Measurements from ENCODE around the gene PANX2. TPM values are rescaled to one million over a fixed set of nuclear protein-coding genes. Genes with fewer than 3 reads are reported as not detected.
"Not testable (repeated sequence)": the region's sequence is repeated elsewhere in the genome, so short reads cannot be mapped to it uniquely, and the experiment has no call there.

PANX2 gene
- total RNA-seq, result 1.4 and 1.6 TPM in 2 replicates

- peaks cover 6% of the 10 kb centered on the region for H3K4me1 Mint-ChIP-seq
- H3K4me3 Mint-ChIP-seq, result peak within 1 kb of the TSS; percentile 79
- H3K9me3 Mint-ChIP-seq, result no peaks in the 10 kb centered on the region
- H3K27ac Mint-ChIP-seq, result peak within 1 kb of the TSS; percentile 73
- intact Hi-C loops (cut with micrococcal nuclease), result no loop called here
- no peaks in the 10 kb centered on the region for H3K36me3 Mint-ChIP-seq (ENCODE audit: low read depth)
- H3K27me3 Mint-ChIP-seq, result peaks cover 36% of the 10 kb centered on the region
- DNase-seq, result no peak
These were observed at the start of gene PANX2 for GRCh38 chr22:50170453-50171318. Gene PANX2 (plus strand): TSS chr22:50170731. CDS start chr22:50170731, 0 bp downstream.

- H3K27ac Mint-ChIP-seq, result no peak overlapping the region
- intact Hi-C loops (cut with micrococcal nuclease), result no loop called here
- DNase-seq, result no peak
- H3K27me3 Mint-ChIP-seq, result peaks cover 23% of the 10 kb centered on the region
- no peaks in the 10 kb centered on the region for H3K36me3 Mint-ChIP-seq (ENCODE audit: low read depth)
- no peaks in the 10 kb centered on the region for H3K4me1 Mint-ChIP-seq
- peaks cover 4% of the 10 kb centered on the region for H3K9me3 Mint-ChIP-seq
- no peak overlapping the region for H3K4me3 Mint-ChIP-seq
These were observed 49.3 kb upstream of the PANX2 start for GRCh38 chr22:50121202-50121740.

GRCh38 chr22:50123119-50123518 is 47.4 kb upstream of the PANX2 start:
- Mint-ChIP-seq H3K4me1 (no peaks in the 10 kb centered on the region), H3K4me3 (no peak overlapping the region), H3K9me3 (peaks cover 4% of the 10 kb centered on the region), H3K27me3 (peaks cover 23% of the 10 kb centered on the region), H3K27ac (no peak overlapping the region), H3K36me3 (ENCODE audit: low read depth) (no peaks in the 10 kb centered on the region)
- DNase-seq, result no peak
- intact Hi-C loops (cut with micrococcal nuclease), result no loop called here

DNA sequence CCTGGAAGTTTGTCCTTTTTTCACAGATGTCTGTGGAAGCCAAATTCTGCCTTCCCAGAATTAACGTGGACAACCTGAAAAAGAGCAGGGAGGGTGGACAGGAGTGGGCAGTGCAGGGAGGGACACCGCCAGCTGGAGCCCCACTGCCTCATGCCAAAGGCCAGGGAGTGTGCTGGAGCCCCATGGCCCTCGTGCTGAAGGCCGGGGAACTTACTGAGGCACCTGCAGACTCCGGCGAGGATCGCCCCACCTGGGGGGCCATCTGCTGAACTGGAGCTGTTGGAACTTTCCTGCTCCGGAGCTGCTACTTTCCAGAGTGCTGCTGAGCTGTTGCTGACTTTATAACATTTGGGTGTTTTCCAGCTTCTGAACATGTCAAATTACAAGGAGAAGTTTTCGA is 45.5 kb upstream of the PANX2 start:
- no peak for DNase-seq
- Mint-ChIP-seq H3K27me3 (peaks cover 23% of the 10 kb centered on the region), H3K4me1 (no peaks in the 10 kb centered on the region), H3K9me3 (peaks cover 4% of the 10 kb centered on the region), H3K27ac (no peak overlapping the region), H3K36me3 (ENCODE audit: low read depth) (no peaks in the 10 kb centered on the region), H3K4me3 (no peak overlapping the region)
- intact Hi-C loops (cut with micrococcal nuclease), result no loop called here

- no peaks in the 10 kb centered on the region for H3K4me1 Mint-ChIP-seq
- no peak overlapping the region for H3K4me3 Mint-ChIP-seq
- peaks cover 20% of the 10 kb centered on the region for H3K27me3 Mint-ChIP-seq
- DNase-seq, result no peak
- no peak overlapping the region for H3K27ac Mint-ChIP-seq
- intact Hi-C loops (cut with micrococcal nuclease), result no loop called here
- no peaks in the 10 kb centered on the region for H3K9me3 Mint-ChIP-seq
- no peaks in the 10 kb centered on the region for H3K36me3 Mint-ChIP-seq (ENCODE audit: low read depth)
These were observed 41.3 kb upstream of the PANX2 start for GRCh38 chr22:50129121-50129736.

DNA sequence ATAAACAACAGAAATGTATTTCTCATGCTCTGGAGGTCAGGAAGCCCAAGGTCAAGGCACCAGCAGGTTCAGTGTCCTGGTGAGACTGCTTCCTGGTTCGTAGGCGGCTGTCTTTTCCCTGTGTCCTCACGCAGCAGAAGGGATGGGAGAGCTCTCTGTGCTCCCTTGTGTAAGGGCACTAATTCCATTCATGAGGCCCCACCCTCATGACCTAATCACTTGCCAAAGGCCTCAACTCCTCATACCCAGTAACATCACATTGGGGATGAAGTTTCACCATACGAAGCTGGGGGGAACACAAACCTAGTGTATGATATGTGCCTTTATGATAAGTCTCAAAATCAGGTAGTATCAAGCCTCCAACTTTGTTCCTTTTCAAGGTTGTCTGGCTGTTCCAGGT is 38.6 kb upstream of the PANX2 start:
- Mint-ChIP-seq H3K4me1 (no peaks in the 10 kb centered on the region), H3K27me3 (peaks cover 23% of the 10 kb centered on the region), H3K9me3 (no peaks in the 10 kb centered on the region), H3K27ac (no peak overlapping the region), H3K36me3 (ENCODE audit: low read depth) (no peaks in the 10 kb centered on the region), H3K4me3 (no peak overlapping the region)
- DNase-seq, result no peak
- intact Hi-C loops (cut with micrococcal nuclease), result no loop called here

GRCh38 chr22:50134481-50134880 is 36.0 kb upstream of the PANX2 start:
- no peak overlapping the region for H3K27ac Mint-ChIP-seq
- H3K36me3 Mint-ChIP-seq (ENCODE audit: low read depth), result no peaks in the 10 kb centered on the region
- no peak for DNase-seq
- H3K4me1 Mint-ChIP-seq, result peaks cover 2% of the 10 kb centered on the region
- intact Hi-C loops (cut with micrococcal nuclease), result no loop called here
- no peak overlapping the region for H3K4me3 Mint-ChIP-seq
- H3K27me3 Mint-ChIP-seq, result peaks cover 34% of the 10 kb centered on the region
- no peaks in the 10 kb centered on the region for H3K9me3 Mint-ChIP-seq

DNA sequence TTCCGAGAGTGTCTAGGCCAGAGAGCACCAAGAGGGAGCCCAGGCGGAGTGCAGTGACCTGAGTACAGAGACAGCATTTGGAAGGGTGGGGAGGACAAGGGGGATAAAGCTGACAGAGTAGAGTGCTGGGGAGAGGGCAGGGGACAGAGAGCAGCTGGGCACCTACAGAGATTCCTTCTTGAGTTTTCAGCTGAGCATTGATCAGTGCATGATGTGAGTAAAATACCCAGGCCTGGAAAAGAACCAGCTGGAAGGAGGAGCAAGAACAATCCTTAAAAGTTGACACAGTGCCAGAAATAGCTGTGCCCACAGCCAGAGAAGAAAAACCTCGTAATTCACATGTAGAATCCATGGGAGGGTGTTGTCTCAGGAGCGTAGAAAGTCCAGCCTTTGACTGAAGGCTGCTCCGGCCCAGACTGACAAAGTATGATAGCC is 33.9 kb upstream of the PANX2 start:
- DNase-seq, result no peak
- Mint-ChIP-seq H3K4me3 (no peak overlapping the region), H3K4me1 (peaks cover 3% of the 10 kb centered on the region), H3K27ac (no peak overlapping the region), H3K27me3 (peaks cover 32% of the 10 kb centered on the region), H3K36me3 (ENCODE audit: low read depth) (no peaks in the 10 kb centered on the region), H3K9me3 (no peaks in the 10 kb centered on the region)
- intact Hi-C loops (cut with micrococcal nuclease), result no loop called here

GRCh38 chr22:50137277-50137676 is 33.3 kb upstream of the PANX2 start:
- intact Hi-C loops (cut with micrococcal nuclease), result not testable (repeated sequence)

DNA sequence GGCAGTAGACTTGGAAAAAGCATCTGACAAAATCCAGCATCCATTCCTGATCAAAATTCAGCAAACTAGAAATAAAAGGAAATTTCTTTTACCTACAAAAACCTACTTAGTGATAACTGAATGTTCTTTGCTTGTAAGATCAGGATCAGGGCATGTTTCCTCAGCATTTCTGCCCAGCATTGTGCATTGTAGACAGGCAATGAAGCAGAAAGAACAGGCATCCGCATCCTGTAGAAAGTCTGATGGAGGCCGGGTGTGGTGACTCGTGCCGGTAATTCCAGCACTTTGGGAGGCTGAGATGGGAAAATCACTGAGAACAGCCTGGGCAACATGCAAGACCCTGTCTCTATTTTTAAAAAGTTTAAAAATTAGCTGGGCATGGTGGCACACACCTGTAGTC is 32.5 kb upstream of the PANX2 start:
- intact Hi-C loops (cut with micrococcal nuclease), result no loop called here
- H3K27ac Mint-ChIP-seq, result no peak overlapping the region
- no peak for DNase-seq
- H3K4me3 Mint-ChIP-seq, result no peak overlapping the region
- peaks cover 3% of the 10 kb centered on the region for H3K4me1 Mint-ChIP-seq
- peaks cover 36% of the 10 kb centered on the region for H3K27me3 Mint-ChIP-seq
- H3K36me3 Mint-ChIP-seq (ENCODE audit: low read depth), result no peaks in the 10 kb centered on the region
- H3K9me3 Mint-ChIP-seq, result no peaks in the 10 kb centered on the region

More at GRCh38 chr22:50137277-50137676, 33.3 kb upstream of the PANX2 start:
- DNase-seq; H3K9me3 Mint-ChIP-seq; H3K36me3 Mint-ChIP-seq (ENCODE audit: low read depth); H3K4me1 Mint-ChIP-seq; H3K4me3 Mint-ChIP-seq; H3K27ac Mint-ChIP-seq: not testable (repeated sequence)
- peaks cover 33% of the 10 kb centered on the region for H3K27me3 Mint-ChIP-seq

GRCh38 chr22:50138988-50139387 is 31.5 kb upstream of the PANX2 start:
- Mint-ChIP-seq H3K9me3 (no peaks in the 10 kb centered on the region), H3K4me1 (peaks cover 3% of the 10 kb centered on the region), H3K36me3 (ENCODE audit: low read depth) (no peaks in the 10 kb centered on the region), H3K27ac (no peak overlapping the region), H3K27me3 (peaks cover 38% of the 10 kb centered on the region), H3K4me3 (no peak overlapping the region)
- no peak for DNase-seq
- intact Hi-C loops (cut with micrococcal nuclease), result no loop called here

DNA sequence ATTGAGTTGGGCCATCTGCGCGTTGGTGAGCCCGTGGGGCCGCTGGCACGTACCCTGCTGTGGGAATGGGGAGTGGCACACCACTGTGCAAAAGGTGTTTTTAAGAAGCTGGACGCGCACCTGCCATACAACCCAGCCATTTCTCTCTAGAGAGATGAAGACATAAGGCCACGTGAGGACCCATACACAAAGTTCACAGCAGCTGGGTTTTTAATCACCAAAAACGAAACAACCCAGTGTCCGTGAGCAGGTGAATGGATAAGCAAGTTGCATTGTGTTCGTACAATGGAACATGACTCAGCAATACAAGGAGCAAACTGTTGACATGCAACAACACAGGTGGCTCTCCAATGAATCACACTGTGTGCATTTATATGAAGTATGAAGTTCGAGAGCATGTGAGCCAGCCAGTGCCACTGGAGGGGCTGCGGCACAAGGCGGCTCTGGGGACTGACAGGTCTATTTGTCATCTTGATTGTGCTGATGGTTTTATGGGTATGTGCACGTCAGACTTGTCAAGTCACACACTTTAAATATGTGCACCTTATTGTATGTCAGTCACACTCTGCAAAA is 30.6 kb upstream of the PANX2 start:
- H3K4me3 Mint-ChIP-seq, result no peak overlapping the region
- peaks cover 34% of the 10 kb centered on the region for H3K27me3 Mint-ChIP-seq
- DNase-seq, result no peak
- no peaks in the 10 kb centered on the region for H3K9me3 Mint-ChIP-seq
- H3K27ac Mint-ChIP-seq, result no peak overlapping the region
- intact Hi-C loops (cut with micrococcal nuclease), result no loop called here
- H3K4me1 Mint-ChIP-seq, result peaks cover 3% of the 10 kb centered on the region
- H3K36me3 Mint-ChIP-seq (ENCODE audit: low read depth), result no peaks in the 10 kb centered on the region

DNA sequence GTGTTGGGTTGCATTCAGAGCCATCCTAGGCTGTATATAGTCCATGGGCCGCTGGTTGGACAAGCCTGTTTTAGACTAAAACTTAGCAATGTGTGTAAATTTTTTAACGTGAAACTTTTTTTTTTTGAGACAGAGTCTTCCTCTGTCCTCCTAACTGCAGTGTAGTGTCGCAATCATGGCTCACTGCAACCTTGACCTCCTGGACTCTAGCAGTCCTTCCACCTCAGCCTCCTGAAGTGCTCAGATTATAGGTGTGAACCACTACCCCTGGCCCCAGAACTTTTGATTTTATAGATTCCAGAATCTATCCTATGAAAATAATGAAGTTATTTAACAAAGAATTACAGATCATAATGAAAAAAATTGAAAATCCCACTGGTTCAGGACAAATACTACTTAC is 29.9 kb upstream of the PANX2 start:
- H3K4me3 Mint-ChIP-seq, result no peak overlapping the region
- H3K27me3 Mint-ChIP-seq, result peaks cover 34% of the 10 kb centered on the region
- no peaks in the 10 kb centered on the region for H3K36me3 Mint-ChIP-seq (ENCODE audit: low read depth)
- DNase-seq, result no peak
- intact Hi-C loops (cut with micrococcal nuclease), result no loop called here
- no peak overlapping the region for H3K27ac Mint-ChIP-seq
- no peaks in the 10 kb centered on the region for H3K9me3 Mint-ChIP-seq
- peaks cover 3% of the 10 kb centered on the region for H3K4me1 Mint-ChIP-seq

DNA sequence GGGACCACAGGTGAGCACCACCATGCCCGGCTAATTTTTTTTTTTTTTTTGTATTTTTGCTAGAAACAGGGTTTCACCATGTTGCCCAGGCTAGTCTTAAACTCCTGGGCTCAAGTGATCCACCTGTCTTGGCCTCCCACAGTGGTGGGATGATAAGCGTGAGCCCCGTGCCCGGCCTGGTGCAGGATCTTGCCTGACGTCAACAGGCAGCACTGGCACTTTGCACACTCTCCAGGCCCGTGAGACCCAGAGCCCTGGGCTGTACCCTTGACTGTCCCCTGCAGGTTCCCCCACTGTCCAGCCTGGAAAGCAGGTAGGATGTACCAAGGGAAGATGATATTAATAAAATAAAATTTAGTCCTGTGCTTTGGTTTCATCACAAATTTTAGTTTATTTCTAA is 29.1 kb upstream of the PANX2 start:
- intact Hi-C loops (cut with micrococcal nuclease), result no loop called here
- peaks cover 3% of the 10 kb centered on the region for H3K4me1 Mint-ChIP-seq
- DNase-seq, result no peak
- H3K27me3 Mint-ChIP-seq, result peaks cover 28% of the 10 kb centered on the region
- H3K27ac Mint-ChIP-seq, result no peak overlapping the region
- no peak overlapping the region for H3K4me3 Mint-ChIP-seq
- no peaks in the 10 kb centered on the region for H3K9me3 Mint-ChIP-seq
- no peaks in the 10 kb centered on the region for H3K36me3 Mint-ChIP-seq (ENCODE audit: low read depth)

Measured in activated CD4-positive, alpha-beta T cell treated with anti-CD3 and anti-CD28 coated beads, Interleukin-2, amount 10 ng/mL, durations not matched to agents 24 days and 14 days (primary cell).